ENCODE measurements around the gene RAPGEF6. TPM values are rescaled to one million over a fixed set of nuclear protein-coding genes. Genes with fewer than 3 reads are reported as not detected.

The RAPGEF6 gene
- total and polyA plus RNA-seq, 2 experiments from 2014 or later, result 9.5 to 20.3 TPM

- TF ChIP-seq, protein P1, sequence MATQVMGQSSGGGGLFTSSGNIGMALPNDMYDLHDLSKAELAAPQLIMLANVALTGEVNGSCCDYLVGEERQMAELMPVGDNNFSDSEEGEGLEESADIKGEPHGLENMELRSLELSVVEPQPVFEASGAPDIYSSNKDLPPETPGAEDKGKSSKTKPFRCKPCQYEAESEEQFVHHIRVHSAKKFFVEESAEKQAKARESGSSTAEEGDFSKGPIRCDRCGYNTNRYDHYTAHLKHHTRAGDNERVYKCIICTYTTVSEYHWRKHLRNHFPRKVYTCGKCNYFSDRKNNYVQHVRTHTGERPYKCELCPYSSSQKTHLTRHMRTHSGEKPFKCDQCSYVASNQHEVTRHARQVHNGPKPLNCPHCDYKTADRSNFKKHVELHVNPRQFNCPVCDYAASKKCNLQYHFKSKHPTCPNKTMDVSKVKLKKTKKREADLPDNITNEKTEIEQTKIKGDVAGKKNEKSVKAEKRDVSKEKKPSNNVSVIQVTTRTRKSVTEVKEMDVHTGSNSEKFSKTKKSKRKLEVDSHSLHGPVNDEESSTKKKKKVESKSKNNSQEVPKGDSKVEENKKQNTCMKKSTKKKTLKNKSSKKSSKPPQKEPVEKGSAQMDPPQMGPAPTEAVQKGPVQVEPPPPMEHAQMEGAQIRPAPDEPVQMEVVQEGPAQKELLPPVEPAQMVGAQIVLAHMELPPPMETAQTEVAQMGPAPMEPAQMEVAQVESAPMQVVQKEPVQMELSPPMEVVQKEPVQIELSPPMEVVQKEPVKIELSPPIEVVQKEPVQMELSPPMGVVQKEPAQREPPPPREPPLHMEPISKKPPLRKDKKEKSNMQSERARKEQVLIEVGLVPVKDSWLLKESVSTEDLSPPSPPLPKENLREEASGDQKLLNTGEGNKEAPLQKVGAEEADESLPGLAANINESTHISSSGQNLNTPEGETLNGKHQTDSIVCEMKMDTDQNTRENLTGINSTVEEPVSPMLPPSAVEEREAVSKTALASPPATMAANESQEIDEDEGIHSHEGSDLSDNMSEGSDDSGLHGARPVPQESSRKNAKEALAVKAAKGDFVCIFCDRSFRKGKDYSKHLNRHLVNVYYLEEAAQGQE (IDR thresholded peaks at IDR 0.05; ENCODE audit: unreplicated experiment), result no peak
- TF ChIP-seq, protein P2, sequence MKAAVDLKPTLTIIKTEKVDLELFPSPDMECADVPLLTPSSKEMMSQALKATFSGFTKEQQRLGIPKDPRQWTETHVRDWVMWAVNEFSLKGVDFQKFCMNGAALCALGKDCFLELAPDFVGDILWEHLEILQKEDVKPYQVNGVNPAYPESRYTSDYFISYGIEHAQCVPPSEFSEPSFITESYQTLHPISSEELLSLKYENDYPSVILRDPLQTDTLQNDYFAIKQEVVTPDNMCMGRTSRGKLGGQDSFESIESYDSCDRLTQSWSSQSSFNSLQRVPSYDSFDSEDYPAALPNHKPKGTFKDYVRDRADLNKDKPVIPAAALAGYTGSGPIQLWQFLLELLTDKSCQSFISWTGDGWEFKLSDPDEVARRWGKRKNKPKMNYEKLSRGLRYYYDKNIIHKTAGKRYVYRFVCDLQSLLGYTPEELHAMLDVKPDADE (IDR thresholded peaks at IDR 0.05), result no peak
Observed at GRCh38 chr5:131505237-131505908, 129.7 kb downstream of the RAPGEF6 start (continued).

DNA sequence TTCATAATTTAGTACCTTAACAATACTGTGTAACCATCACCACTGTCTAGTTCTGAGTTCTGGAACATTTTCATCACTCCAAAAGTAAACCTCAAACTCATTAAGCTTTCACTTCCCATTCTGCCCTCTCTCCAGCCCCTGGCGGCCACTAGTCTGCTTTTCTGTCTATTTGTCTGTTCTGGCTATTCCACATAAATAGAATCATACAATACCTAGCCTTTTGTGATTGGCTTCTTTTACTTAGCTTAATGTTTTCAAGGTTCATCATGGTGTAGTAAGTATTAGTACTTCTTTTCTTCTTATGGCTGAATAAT, 138.7 kb downstream of the RAPGEF6 start:
- Histone ChIP-seq H3K9me2 (ENCODE audit: insufficient read depth) (no peaks in the 10 kb centered on the region), H3K4me1 (ENCODE audit: insufficient read depth) (no peaks in the 10 kb centered on the region), H2AFZ (no peak overlapping the region), H3K36me3 (ENCODE audit: insufficient read depth) (0 out of 2 replicates have a peak, but pooled peaks cover 4% of the 10 kb centered on the region), H4K20me1 (replicated peaks; ENCODE audit: insufficient read depth) (no peaks in the 10 kb centered on the region; the same call in 1 of the 2 replicates), H3K4me3 (no peak overlapping the region), H3K27me3 (ENCODE audit: insufficient read depth) (no peaks in the 10 kb centered on the region), H3K27ac (ENCODE audit: low read depth) (no peak overlapping the region), H3F3A (replicated peaks; ENCODE audit: low read depth) (no peaks in the 10 kb centered on the region), H3K4me2 (no peak overlapping the region), H3K79me2 (replicated peaks; ENCODE audit: insufficient read depth) (no peaks in the 10 kb centered on the region)
- Mint-ChIP-seq H3K4me1 (no peaks in the 10 kb centered on the region), H3K9me3 (no peaks in the 10 kb centered on the region), H3K4me3 (no peak overlapping the region), H3K27ac (no peak overlapping the region), H3K36me3 (ENCODE audit: low read depth) (peaks cover 6% of the 10 kb centered on the region; the same call in 2 of the 3 replicates), H3K27me3 (ENCODE audit: insufficient read depth, low read depth, poor library complexity) (peaks cover under 1% of the 10 kb centered on the region)
- ATAC-seq (no peak), DNase-seq (ENCODE audit: low spot score) (no peak)
- TF ChIP-seq, protein P1 (IDR thresholded peaks at IDR 0.05; ENCODE audit: unreplicated experiment), result no peak
- TF ChIP-seq ZNF114 (CRISPR knock-in tag; IDR thresholded peaks at IDR 0.05) (no peak), CTCF (conservative IDR thresholded peaks at IDR 0.05; ENCODE audit: low read depth in 2 of 2) (0 out of 4 replicates have a peak, but pooled peaks of 1 of the 2 experiments have one; percentile 14)

Data from GM23338 (cell line).